GM18858 (cell line): ENCODE results near the gene MYO18A.
"Not testable (repeated sequence)": the region's sequence is repeated elsewhere in the genome, so short reads cannot be mapped to it uniquely, and the experiment has no call there.

Experiments used
- ATAC-seq: cut with Tn5 transposase; IDR thresholded peaks from one replicate; pipeline ENCODE4 v1.9.1; 2021; ENCODE audit not compliant: unreplicated experiment

MYO18A gene

GRCh38 chr17:29148790-29149430, 31.3 kb downstream of the MYO18A start:
- ATAC-seq: peak; percentile 66

GRCh38 chr17:29148257-29148789, 31.9 kb downstream of the MYO18A start:
- no peak for ATAC-seq

- no peak for ATAC-seq
Observed at GRCh38 chr17:29147682-29148081, 32.5 kb downstream of the MYO18A start.

- ATAC-seq: not testable (repeated sequence)
Observed at GRCh38 chr17:29147228-29147627, 33.0 kb downstream of the MYO18A start.

GRCh38 chr17:29146369-29146972, 33.7 kb downstream of the MYO18A start:
- ATAC-seq: no peak

- ATAC-seq: no peak
Observed at GRCh38 chr17:29145289-29146073, 34.7 kb downstream of the MYO18A start.

GRCh38 chr17:29143894-29144293, 36.3 kb downstream of the MYO18A start:
- ATAC-seq: no peak

- ATAC-seq: no peak
Observed at GRCh38 chr17:29141514-29141876, 38.7 kb downstream of the MYO18A start.

GRCh38 chr17:29140631-29141513, 39.3 kb downstream of the MYO18A start:
- no peak for ATAC-seq

- ATAC-seq: no peak
Observed at GRCh38 chr17:29140051-29140621, 40.1 kb downstream of the MYO18A start.

GRCh38 chr17:29138971-29139691, 41.1 kb downstream of the MYO18A start:
- ATAC-seq: no peak

GRCh38 chr17:29138184-29138955, 41.8 kb downstream of the MYO18A start:
- ATAC-seq: peak; percentile 39

- no peak for ATAC-seq
Observed at GRCh38 chr17:29136998-29137730, 43.0 kb downstream of the MYO18A start.

- no peak for ATAC-seq
Observed at GRCh38 chr17:29135464-29135863, 44.7 kb downstream of the MYO18A start.

GRCh38 chr17:29133121-29133713, 47.0 kb downstream of the MYO18A start:
- no peak for ATAC-seq

GRCh38 chr17:29131814-29132682, 48.1 kb downstream of the MYO18A start:
- ATAC-seq: no peak

GRCh38 chr17:29129731-29130130, 50.5 kb downstream of the MYO18A start:
- no peak for ATAC-seq
